Natural killer cell (primary cell): ENCODE measurements around the gene NPY2R. TPM values are rescaled to one million over a fixed set of nuclear protein-coding genes. Genes with fewer than 3 reads are reported as not detected.

Source experiments
- ATAC-seq, 3 donors: fragments of 150-1000 bp in 2 of 3; fragments of 200-7000 bp in 1 of 3; cut with Tn5 transposase; 1 replicate in 1 of 3; 2 replicates in 2 of 3; pipeline ENCODE4 v1.10.0; 2021; ENCODE audit warnings: mild to moderate bottlenecking in 2 of 3, moderate library complexity in 2 of 3
- DNase-seq, 2 donors: peaks; one replicate each; pipeline versions ENCODE4 v3.0.0 to v3.0.0-alpha.2; 2013 to 2021; ENCODE audit warnings: mixed read lengths in 1 of 2
- H3K27ac ChIP-seq: one replicate; pipeline ENCODE4 v1.5.1; 2013; ENCODE audit warnings: mild to moderate bottlenecking, low read length
- H3K27me3 ChIP-seq: one replicate; pipeline ENCODE4 v1.6.1; 2013; ENCODE audit warnings: low read length; ENCODE audit not compliant: control insufficient read depth, insufficient read depth
- H3K36me3 ChIP-seq: one replicate; pipeline ENCODE4 v1.6.1; 2013; ENCODE audit warnings: low read length; ENCODE audit not compliant: control insufficient read depth, insufficient read depth
- H3K4me1 ChIP-seq: one replicate; pipeline ENCODE4 v1.6.1; 2013; ENCODE audit warnings: low read length; ENCODE audit not compliant: control insufficient read depth, insufficient read depth
- H3K4me3 ChIP-seq: one replicate; pipeline ENCODE4 v1.5.1; 2013; ENCODE audit warnings: low read length
- H3K9me3 ChIP-seq: one replicate; pipeline ENCODE4 v1.6.1; 2013; ENCODE audit warnings: low read length; ENCODE audit not compliant: control insufficient read depth, insufficient read depth
- H3K27ac Mint-ChIP-seq, 2 donors: one replicate each; pipeline ENCODE4 v1.8.0; 2022; ENCODE audit warnings: mild to moderate bottlenecking in 2 of 2, mixed read lengths in 2 of 2, moderate library complexity in 1 of 2
- H3K27me3 Mint-ChIP-seq, 2 donors: one replicate each; pipeline ENCODE4 v1.8.0; 2022; ENCODE audit warnings: low read depth in 2 of 2, mixed read lengths in 2 of 2
- H3K36me3 Mint-ChIP-seq: one replicate; pipeline ENCODE4 v1.8.0; 2022; ENCODE audit warnings: mixed read lengths
- H3K4me1 Mint-ChIP-seq, 2 donors: one replicate each; pipeline ENCODE4 v1.8.0; 2022; ENCODE audit warnings: mixed read lengths in 2 of 2
- H3K4me3 Mint-ChIP-seq: one replicate; pipeline ENCODE4 v1.8.0; 2022; ENCODE audit warnings: mild to moderate bottlenecking, moderate library complexity, mixed read lengths
- H3K9me3 Mint-ChIP-seq, 2 donors: one replicate each; pipeline ENCODE4 v1.8.0; 2022; ENCODE audit warnings: mixed read lengths in 2 of 2
- CTCF ChIP-seq: fragments of 200-600 bp; IDR thresholded peaks from one replicate; pipeline ENCODE4 v1.8.0; 2022; ENCODE audit warnings: antibody characterized with exemption
- WGBS: methylation state at CpG from one replicate; pipeline ENCODE4 v1.1.7; 2013; ENCODE audit warnings: missing lambda C conversion rate; ENCODE audit not compliant: insufficient coverage; 5-methylcytosine and 5-hydroxymethylcytosine counted together
- intact Hi-C: fragments of 100-400 bp; cut with micrococcal nuclease; formaldehyde crosslinking; loops from one replicate; pipeline ENCODE4 v1.14.2; 2022
- total RNA-seq, 4 donors: library from RNA; stranded (reverse); fragments of 120-200 nt in 1 of 4; gene quantifications; one replicate each; pipeline versions ENCODE4 v1.2.3 to v1.2.4, GENCODE V29; 2013 to 2022

The NPY2R gene
- total RNA-seq, 3 donors from 2014 or later (not counting 1 experiment from before 2014, with no cell fraction given): not detected

DNA sequence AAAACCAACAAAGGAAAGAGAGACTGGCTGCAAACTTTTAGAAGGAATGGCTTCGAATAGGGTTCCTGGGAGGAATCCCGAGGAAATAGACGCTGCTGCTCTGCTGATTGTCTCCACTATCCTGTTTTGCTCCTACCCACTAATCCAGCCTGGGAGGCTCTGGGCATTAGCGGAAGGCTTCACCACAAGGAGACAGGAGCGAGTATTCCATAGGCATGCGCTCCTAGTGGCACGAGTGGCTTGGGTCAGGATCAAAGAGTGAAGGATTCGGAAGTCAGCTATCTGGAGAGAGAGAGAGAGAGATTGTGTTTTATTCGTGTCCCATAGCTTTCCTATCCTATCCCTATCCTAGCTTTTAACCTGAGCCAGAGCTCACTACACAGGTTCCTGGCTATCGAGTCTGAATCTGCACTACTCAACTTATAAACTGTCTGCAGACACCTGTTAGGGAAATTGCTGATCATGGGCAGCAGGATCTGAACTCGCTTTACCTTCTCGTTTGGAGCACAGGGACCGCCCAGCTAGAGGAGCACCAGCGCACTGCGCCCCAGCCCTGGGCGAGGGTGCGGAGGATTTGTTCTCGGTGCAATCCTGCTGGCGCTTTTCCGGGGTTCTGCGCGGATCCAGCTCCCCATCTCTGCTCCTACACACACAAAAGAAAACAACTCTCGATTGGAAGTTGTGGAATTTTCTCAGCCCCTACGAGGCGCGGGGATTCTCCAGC is 740 bp upstream of the NPY2R start:
- TF ChIP-seq CTCF: no peak
- 8% methylated on average over 25 of the region's 26 CpGs for WGBS
- Mint-ChIP-seq H3K4me3 (no peak overlapping the region), H3K4me1 (no peaks in the 10 kb centered on the region), H3K9me3 (peaks cover 0 to 10% of the 10 kb centered on the region in 2 donors), H3K36me3 (peaks cover 6% of the 10 kb centered on the region), H3K27ac (no peak overlapping the region), H3K27me3 (peaks cover 24 to 42% of the 10 kb centered on the region in 2 donors)
- Histone ChIP-seq H3K27ac (no peak overlapping the region), H3K36me3 (no peaks in the 10 kb centered on the region), H3K27me3 (peaks cover 10% of the 10 kb centered on the region), H3K4me3 (no peak overlapping the region), H3K9me3 (no peaks in the 10 kb centered on the region), H3K4me1 (no peaks in the 10 kb centered on the region)
- DNase-seq (no peak), ATAC-seq (no peak)
- intact Hi-C loops: no loop called here

DNA sequence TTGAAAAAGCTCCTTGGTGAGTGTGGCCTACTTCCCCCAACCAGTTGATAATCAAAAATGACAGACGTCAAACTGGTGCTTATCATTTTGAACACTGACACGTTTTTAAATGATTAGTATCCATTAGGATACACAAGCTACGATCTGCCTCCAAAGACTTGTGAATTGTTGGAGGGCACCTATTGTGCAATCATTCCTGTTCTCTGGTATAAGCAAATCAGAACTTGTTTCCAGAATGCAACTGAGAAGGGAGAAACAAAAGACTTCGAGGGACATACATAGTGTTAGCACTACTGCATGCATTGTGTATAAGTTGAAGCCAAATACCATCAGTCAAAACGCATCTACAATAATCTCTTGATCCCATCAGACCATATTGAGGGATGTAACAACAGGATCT is 11.6 kb downstream of the NPY2R start:
- Mint-ChIP-seq H3K27me3 (no peaks in the 10 kb centered on the region), H3K27ac (no peak overlapping the region), H3K4me1 (no peaks in the 10 kb centered on the region), H3K4me3 (no peak overlapping the region), H3K9me3 (peaks cover 8% of the 10 kb centered on the region in 2 donors), H3K36me3 (no peaks in the 10 kb centered on the region)
- H3K4me3 ChIP-seq: no peak overlapping the region
- H3K27me3 ChIP-seq: no peaks in the 10 kb centered on the region
- WGBS: 86% methylated on average over 5 of the region's 5 CpGs
- ATAC-seq: no peak
- no peaks in the 10 kb centered on the region for H3K36me3 ChIP-seq
- no peaks in the 10 kb centered on the region for H3K9me3 ChIP-seq
- intact Hi-C loops: no loop called here
- no peaks in the 10 kb centered on the region for H3K4me1 ChIP-seq
- DNase-seq: no peak
- no peak overlapping the region for H3K27ac ChIP-seq
- TF ChIP-seq CTCF: no peak

DNA sequence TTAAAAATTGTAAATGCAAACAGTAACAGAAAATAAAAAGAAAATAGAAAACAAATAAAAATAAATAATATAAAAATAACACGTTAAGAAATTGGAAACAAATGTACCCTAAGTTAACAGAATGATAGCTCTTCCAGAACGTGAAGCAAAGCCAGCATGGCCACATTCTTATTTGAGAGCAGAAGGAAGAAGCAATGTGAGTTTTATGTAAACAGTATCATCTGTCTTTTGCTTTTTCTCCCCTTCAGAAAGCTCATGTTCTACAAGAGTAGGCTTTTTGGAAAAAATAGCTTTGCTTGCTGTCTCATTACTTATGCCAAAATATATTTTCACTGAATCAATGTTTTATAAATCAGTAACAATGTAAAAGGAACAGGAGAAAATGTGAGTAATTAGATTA is 18.7 kb downstream of the NPY2R start:
- Histone ChIP-seq H3K4me1 (no peaks in the 10 kb centered on the region), H3K27me3 (no peaks in the 10 kb centered on the region), H3K9me3 (no peaks in the 10 kb centered on the region), H3K36me3 (no peaks in the 10 kb centered on the region), H3K4me3 (no peak overlapping the region), H3K27ac (no peak overlapping the region)
- no peaks in the 10 kb centered on the region for H3K27me3 Mint-ChIP-seq
- no peak overlapping the region for H3K4me3 Mint-ChIP-seq
- WGBS: 50% methylated on average over 1 of the region's 2 CpGs
- H3K36me3 Mint-ChIP-seq: no peaks in the 10 kb centered on the region
- H3K9me3 Mint-ChIP-seq: no peaks in the 10 kb centered on the region
- DNase-seq (no peak), ATAC-seq (no peak)
- intact Hi-C loops: no loop called here
- H3K27ac Mint-ChIP-seq: no peak overlapping the region
- no peaks in the 10 kb centered on the region for H3K4me1 Mint-ChIP-seq
- TF ChIP-seq CTCF: no peak

- Histone ChIP-seq H3K4me3 (no peak overlapping the region), H3K9me3 (no peaks in the 10 kb centered on the region), H3K4me1 (no peaks in the 10 kb centered on the region), H3K27me3 (no peaks in the 10 kb centered on the region), H3K27ac (no peak overlapping the region), H3K36me3 (no peaks in the 10 kb centered on the region)
- H3K4me1 Mint-ChIP-seq: no peaks in the 10 kb centered on the region
- DNase-seq (no peak), ATAC-seq (no peak)
- no peak for TF ChIP-seq CTCF
- no peak overlapping the region for H3K27ac Mint-ChIP-seq
- H3K27me3 Mint-ChIP-seq: no peaks in the 10 kb centered on the region
- no peaks in the 10 kb centered on the region for H3K36me3 Mint-ChIP-seq
- peaks cover 0 to 5% of the 10 kb centered on the region in 2 donors for H3K9me3 Mint-ChIP-seq
- intact Hi-C loops: no loop called here
- no peak overlapping the region for H3K4me3 Mint-ChIP-seq
These were observed 20.3 kb downstream of the NPY2R start for GRCh38 chr4:155228713-155229112.
